HEK293 (cell line): Measurements from ENCODE around the gene DHX38.
A peak's percentile ranks its signal among the peaks of the same experiment; 100 is the strongest.
"Not testable (repeated sequence)": the region's sequence is repeated elsewhere in the genome, so short reads cannot be mapped to it uniquely, and the experiment has no call there.

Experiments
- CTCF ChIA-PET: fragments of 350-600 bp; formaldehyde crosslinking; extraction: SDS; loops from one replicate; lab custom pipeline; 2021; ENCODE audit warnings: antibody characterized with exemption; lab: Yijun Ruan, JAX
- POLR2A ChIA-PET: fragments of 300-600 bp; formaldehyde crosslinking; extraction: SDS; loops from one replicate; lab custom pipeline; 2020; ENCODE audit warnings: antibody characterized with exemption, inconsistent platforms; lab: Yijun Ruan, JAX
- H3K27ac ChIP-seq: fragments of 200-500 bp; sonication (Bioruptor generic); 2 replicates; pipeline ENCODE4 v1.5.1; 2014; ENCODE audit warnings: low read depth, low read length, control low read depth, inconsistent platforms; ENCODE audit errors: extremely low read depth
- H3K36me3 ChIP-seq, 2 experiments: fragments of 200-500 bp in 1 of 2; sonication (Bioruptor generic) in 1 of 2; 1 replicate in 1 of 2; 2 replicates in 1 of 2; pipeline ENCODE4 v1.5.1; 2014 to 2017; ENCODE audit warnings: inconsistent platforms in 2 of 2, low read length in 2 of 2; ENCODE audit not compliant: control insufficient read depth in 2 of 2, insufficient read depth in 1 of 2
- H3K4me1 ChIP-seq: fragments of 200-500 bp; sonication (Bioruptor generic); 2 replicates; pipeline ENCODE4 v1.5.1; 2014; ENCODE audit warnings: mild to moderate bottlenecking, low read length, inconsistent platforms; ENCODE audit not compliant: control insufficient read depth, insufficient read depth
- H3K4me3 ChIP-seq: 2 replicates; pipeline ENCODE4 v1.5.1; 2011; ENCODE audit warnings: low read depth, mild to moderate bottlenecking, control low read depth, low read length, moderate library complexity
- H3K9me3 ChIP-seq: fragments of 200-500 bp; sonication (Bioruptor generic); 2 replicates; pipeline ENCODE4 v1.5.1; 2014; ENCODE audit warnings: low read depth, low read length, inconsistent platforms; ENCODE audit not compliant: control insufficient read depth, insufficient read depth
- ELK4 ChIP-seq: IDR thresholded peaks from 2 replicates; pipeline ENCODE4 v1.6.1; 2011; ENCODE audit warnings: mild to moderate bottlenecking, low read depth, low read length, borderline replicate concordance
- KLF8 ChIP-seq: fragments of 450-650 bp; formaldehyde crosslinking; IDR thresholded peaks from 2 replicates; pipeline ENCODE4 v1.5.1; 2016; ENCODE audit warnings: missing biosample characterization, missing genetic modification characterization
- SETDB1 ChIP-seq: IDR thresholded peaks from one replicate; pipeline ENCODE4 v1.6.1; 2017; ENCODE audit warnings: mild to moderate bottlenecking, low read length, moderate library complexity, mixed read lengths; ENCODE audit not compliant: insufficient read length
- SP7 ChIP-seq: fragments of 450-650 bp; formaldehyde crosslinking; IDR thresholded peaks from 2 replicates; pipeline ENCODE4 v1.5.1; 2016; ENCODE audit warnings: missing biosample characterization, missing genetic modification characterization
- TRIM28 ChIP-seq: IDR thresholded peaks from 2 replicates; pipeline ENCODE4 v1.6.1; 2011; ENCODE audit warnings: low read length, control low read depth, borderline replicate concordance
- ZNF10 ChIP-seq: fragments of 450-650 bp; formaldehyde crosslinking; IDR thresholded peaks from 2 replicates; pipeline ENCODE4 v1.5.1; 2017; ENCODE audit warnings: missing biosample characterization, missing genetic modification characterization
- ZNF18 ChIP-seq: fragments of 450-650 bp; formaldehyde crosslinking; IDR thresholded peaks from 2 replicates; pipeline ENCODE4 v1.5.1; 2016; ENCODE audit warnings: missing biosample characterization, missing genetic modification characterization
- ZNF214 ChIP-seq: fragments of 450-650 bp; formaldehyde crosslinking; IDR thresholded peaks from 2 replicates; pipeline ENCODE4 v1.5.1; 2017; ENCODE audit warnings: missing biosample characterization, mild to moderate bottlenecking, missing genetic modification characterization, borderline replicate concordance
- ZNF37A ChIP-seq: fragments of 450-650 bp; IDR thresholded peaks from 2 replicates; pipeline ENCODE4 v1.5.1; 2018; ENCODE audit warnings: missing biosample characterization, missing genetic modification characterization
- ZNF391 ChIP-seq: fragments of 450-650 bp; formaldehyde crosslinking; IDR thresholded peaks from 2 replicates; pipeline ENCODE4 v1.5.1; 2016; ENCODE audit warnings: low read depth, missing biosample characterization, missing genetic modification characterization, borderline replicate concordance
- ZNF416 ChIP-seq: fragments of 450-650 bp; formaldehyde crosslinking; IDR thresholded peaks from 2 replicates; pipeline ENCODE4 v1.5.1; 2016; ENCODE audit warnings: missing biosample characterization, missing genetic modification characterization
- ZNF530 ChIP-seq: fragments of 450-650 bp; formaldehyde crosslinking; IDR thresholded peaks from 2 replicates; pipeline ENCODE4 v1.5.1; 2016; ENCODE audit warnings: low read depth, missing biosample characterization, missing genetic modification characterization
- ZNF624 ChIP-seq: fragments of 450-650 bp; formaldehyde crosslinking; IDR thresholded peaks from 2 replicates; pipeline ENCODE4 v1.5.1; 2017; ENCODE audit warnings: missing biosample characterization, missing genetic modification characterization
- ZNF664 ChIP-seq: fragments of 450-650 bp; formaldehyde crosslinking; IDR thresholded peaks from 2 replicates; pipeline ENCODE4 v1.5.1; 2016; ENCODE audit warnings: missing biosample characterization, missing genetic modification characterization
- ZSCAN18 ChIP-seq: fragments of 450-650 bp; formaldehyde crosslinking; IDR thresholded peaks from 2 replicates; pipeline ENCODE4 v1.5.1; 2016; ENCODE audit warnings: missing biosample characterization, missing genetic modification characterization
- ZSCAN5A ChIP-seq: fragments of 450-650 bp; formaldehyde crosslinking; IDR thresholded peaks from 2 replicates; pipeline ENCODE4 v1.5.1; 2016; ENCODE audit warnings: missing biosample characterization, missing genetic modification characterization
- ZXDB ChIP-seq: fragments of 450-650 bp; formaldehyde crosslinking; IDR thresholded peaks from 2 replicates; pipeline ENCODE4 v1.5.1; 2016; ENCODE audit warnings: missing biosample characterization, missing genetic modification characterization

Gene DHX38

GRCh38 chr16:72044825-72045359 lies 48.8 kb upstream of the DHX38 start:
- Histone ChIP-seq H3K4me3 (no peak overlapping the region), H3K27ac (no peak overlapping the region), H3K9me3 (no peaks in the 10 kb centered on the region), H3K36me3 (no peaks in the 10 kb centered on the region), H3K4me1 (no peaks in the 10 kb centered on the region)
- TF ChIP-seq ELK4 (no peak), ZNF18 (no peak), ZNF37A (tag by site-specific recombination) (no peak)
- POLR2A ChIA-PET: no interaction called here
- CTCF ChIA-PET: interaction anchor here (0.6 kb wide), 1 partner anchor 24 kb away, joined by 3 read pairs; no protein-coding TSS in a partner anchor

- CTCF ChIA-PET: no interaction called here
- Histone ChIP-seq H3K4me1 (no peaks in the 10 kb centered on the region), H3K36me3 (no peaks in the 10 kb centered on the region), H3K9me3 (no peaks in the 10 kb centered on the region), H3K4me3 (no peak overlapping the region), H3K27ac (no peak overlapping the region)
- POLR2A ChIA-PET: no interaction called here
- TF ChIP-seq SETDB1: peak; percentile 72
- no peak for TF ChIP-seq ZNF624 (tag by site-specific recombination)
These were observed 44.5 kb upstream of the DHX38 start for GRCh38 chr16:72049110-72049509.

GRCh38 chr16:72050769-72051464 lies 42.7 kb upstream of the DHX38 start:
- H3K9me3 ChIP-seq: no peaks in the 10 kb centered on the region
- no peak for TF ChIP-seq ZNF664 (tag by site-specific recombination)
- TF ChIP-seq ZNF416 (tag by site-specific recombination): no peak
- TF ChIP-seq ZXDB (tag by site-specific recombination): no peak
- no peak for TF ChIP-seq ZNF214 (tag by site-specific recombination)
- no peak for TF ChIP-seq TRIM28
- TF ChIP-seq ZSCAN5A (tag by site-specific recombination): no peak
- no peak for TF ChIP-seq KLF8 (tag by site-specific recombination)
- H3K4me1 ChIP-seq: no peaks in the 10 kb centered on the region
- no peaks in the 10 kb centered on the region for H3K36me3 ChIP-seq
- CTCF ChIA-PET: interaction anchor here (0.6 kb wide), 1 partner anchor 147 kb away, joined by 3 read pairs; no protein-coding TSS in a partner anchor
- H3K27ac ChIP-seq: no peak overlapping the region
- POLR2A ChIA-PET: no interaction called here
- H3K4me3 ChIP-seq: no peak overlapping the region

- no peaks in the 10 kb centered on the region for H3K9me3 ChIP-seq
- H3K36me3 ChIP-seq: no peaks in the 10 kb centered on the region
- ChIA-PET CTCF (no interaction called here), POLR2A (no interaction called here)
- TF ChIP-seq ZNF10 (tag by site-specific recombination) (no peak), ZSCAN18 (no peak), SP7 (tag by site-specific recombination) (no peak), ZNF391 (no peak), ZNF530 (tag by site-specific recombination) (no peak)
- H3K4me1 ChIP-seq: no peaks in the 10 kb centered on the region
- H3K27ac ChIP-seq: no peak overlapping the region
- H3K4me3 ChIP-seq: no peak overlapping the region
These were observed 41.8 kb upstream of the DHX38 start for GRCh38 chr16:72051818-72052217.

- H3K27ac ChIP-seq, H3K4me1 ChIP-seq, H3K36me3 ChIP-seq, CTCF ChIA-PET, H3K9me3 ChIP-seq, POLR2A ChIA-PET, H3K4me3 ChIP-seq: not testable (repeated sequence)
These were observed 39.3 kb upstream of the DHX38 start, which contains the start of gene HP for GRCh38 chr16:72054254-72054847. Gene HP, plus strand, starts transcription at chr16:72054505. Its CDS starts 148 bp downstream, at chr16:72054653.
